HCT116 (cell line): ENCODE measurements around the gene CELF4. TPM values are rescaled to one million over a fixed set of nuclear protein-coding genes. Genes with fewer than 3 reads are reported as not detected.

ENCODE experiments used
- ATAC-seq: fragments of 200-7000 bp; cut with Tn5 transposase; 2 replicates; pipeline ENCODE4 v1.9.1; 2020; ENCODE audit warnings: mild to moderate bottlenecking, moderate library complexity
- BruUV-seq: library from RNA; stranded (reverse); fragments of 400-500 nt; replicated peaks from 2 replicates; lab custom pipeline; 2021; lab: Mats Ljungman, UMichigan
- CTCF ChIA-PET: fragments of 300-600 bp; sonication (Branson Sonifier 250); formaldehyde crosslinking; loops from one replicate; lab custom pipeline; 2021; ENCODE audit warnings: antibody characterized with exemption; lab: Charles Lee
- POLR2A ChIA-PET: fragments of 300-600, 350-600 bp; sonication (Branson Sonifier 250); formaldehyde crosslinking; loops from one replicate; lab custom pipeline; 2021; ENCODE audit warnings: antibody characterized with exemption; lab: Charles Lee
- RAD21 ChIA-PET, 2 experiments: fragments of 300-600 bp; sonication (Branson Sonifier 250); formaldehyde crosslinking; loops; one replicate each; lab custom pipeline; 2023; ENCODE audit warnings: low total read pairs in 2 of 2; ENCODE audit not compliant: uncharacterized antibody in 2 of 2, unreplicated experiment in 2 of 2, low non-redundant PET in 1 of 2; lab: Charles Lee
- DNase-seq: peaks from one replicate; pipeline ENCODE4 v3.0.0-alpha.2; 2010; ENCODE audit warnings: low read depth, low spot score
- H2AFZ ChIP-seq: fragments of 200-600 bp; shearing (Covaris generic), sonication (generic); 2 replicates; pipeline ENCODE4 v1.6.1; 2017; ENCODE audit warnings: low read depth, mixed run types, mixed read lengths, antibody characterized with exemption, low read length; ENCODE audit not compliant: poor library complexity, severe bottlenecking
- H3K27ac ChIP-seq: 2 replicates; pipeline ENCODE4 v1.5.1; 2012; ENCODE audit warnings: low read depth, low read length
- H3K27me3 ChIP-seq: fragments of 200-600 bp; sonication (generic); 2 replicates; pipeline ENCODE4 v1.6.1; 2016; ENCODE audit warnings: mixed run types, low read length, mixed read lengths; ENCODE audit not compliant: insufficient read depth
- H3K36me3 ChIP-seq, 2 experiments: fragments of 200-500 bp in 1 of 2; fragments of 200-600 bp in 1 of 2; sonication (Bioruptor generic) in 1 of 2; sonication (generic) in 1 of 2; 2 replicates each; pipeline versions ENCODE4 v1.5.1 to v1.6.1; 2014 to 2016; ENCODE audit warnings: low read length in 2 of 2, inconsistent platforms in 1 of 2, mixed read lengths in 1 of 2, mixed run types in 1 of 2; ENCODE audit not compliant: insufficient read depth in 2 of 2, control insufficient read depth in 1 of 2
- H3K4me1 ChIP-seq, 2 experiments: fragments of 200-600 bp in 1 of 2; sonication (generic) in 1 of 2; 2 replicates each; pipeline versions ENCODE4 v1.5.1 to v1.6.1; 2012 to 2017; ENCODE audit warnings: low read length in 2 of 2, inconsistent platforms in 1 of 2, mild to moderate bottlenecking in 1 of 2, mixed read lengths in 1 of 2, mixed run types in 1 of 2, moderate library complexity in 1 of 2; ENCODE audit not compliant: insufficient read depth in 2 of 2, control insufficient read depth in 1 of 2
- H3K4me2 ChIP-seq: fragments of 200-600 bp; sonication (generic); 2 replicates; pipeline ENCODE4 v1.6.1; 2017; ENCODE audit warnings: mixed run types, low read length, mixed read lengths
- H3K4me3 ChIP-seq, 2 experiments: fragments of 200-600 bp in 1 of 2; sonication (generic) in 1 of 2; replicated peaks in 1 of 2; 2 replicates each; pipeline ENCODE4 v1.5.1; 2011 to 2016; ENCODE audit warnings: low read length in 2 of 2, control low read depth in 1 of 2, low read depth in 1 of 2, mild to moderate bottlenecking in 1 of 2, mixed read lengths in 1 of 2, mixed run types in 1 of 2
- H3K79me2 ChIP-seq: fragments of 200-600 bp; sonication (generic); 2 replicates; pipeline ENCODE4 v1.6.1; 2017; ENCODE audit warnings: mild to moderate bottlenecking, mixed run types, low read length, moderate library complexity, mixed read lengths; ENCODE audit not compliant: insufficient read depth
- H3K9ac ChIP-seq: fragments of 200-600 bp; sonication (generic); 2 replicates; pipeline ENCODE4 v1.6.1; 2016; ENCODE audit warnings: low read length, mixed read lengths
- H3K9me2 ChIP-seq: fragments of 200-600 bp; sonication (generic), shearing (Covaris generic); 2 replicates; pipeline ENCODE4 v1.6.1; 2017; ENCODE audit warnings: mixed run types, mild to moderate bottlenecking, moderate library complexity; ENCODE audit not compliant: insufficient read depth
- H3K9me3 ChIP-seq, 2 experiments: fragments of 200-500 bp in 1 of 2; fragments of 200-600 bp in 1 of 2; sonication (Bioruptor generic) in 1 of 2; sonication (generic) in 1 of 2; 2 replicates each; pipeline ENCODE4 v1.6.1; 2014 to 2017; ENCODE audit warnings: low read length in 2 of 2, mixed read lengths in 2 of 2, inconsistent platforms in 1 of 2, low read depth in 1 of 2, mild to moderate bottlenecking in 1 of 2, mixed run types in 1 of 2, moderate library complexity in 1 of 2; ENCODE audit not compliant: control insufficient read depth in 1 of 2, insufficient read depth in 1 of 2
- H4K20me1 ChIP-seq: fragments of 200-600 bp; sonication (generic), shearing (Covaris generic); 2 replicates; pipeline ENCODE4 v1.6.1; 2017; ENCODE audit warnings: mixed run types, mild to moderate bottlenecking, moderate library complexity; ENCODE audit not compliant: insufficient read depth
- CBX3 ChIP-seq: IDR thresholded peaks from 2 replicates; pipeline ENCODE4 v1.6.1; 2012; ENCODE audit warnings: low read depth
- CEBPB ChIP-seq: IDR thresholded peaks from 2 replicates; pipeline ENCODE4 v1.6.1; 2012; ENCODE audit warnings: low read depth
- EGR1 ChIP-seq: IDR thresholded peaks from 2 replicates; pipeline ENCODE4 v1.6.1; 2012; ENCODE audit warnings: low read depth
- ELF1 ChIP-seq: IDR thresholded peaks from 2 replicates; pipeline ENCODE4 v1.6.1; 2012; ENCODE audit warnings: low read depth, borderline replicate concordance
- EZH2 ChIP-seq: fragments of 200-600 bp; sonication (generic); IDR thresholded peaks from 2 replicates; pipeline ENCODE4 v1.6.1; 2017; ENCODE audit warnings: antibody characterized with exemption, mixed run types
- EZH2phosphoT487 ChIP-seq: fragments of 200-600 bp; IDR thresholded peaks from 2 replicates; pipeline ENCODE4 v1.6.1; 2018; ENCODE audit warnings: antibody characterized with exemption, borderline replicate concordance
- FOSL1 ChIP-seq: IDR thresholded peaks from 2 replicates; pipeline ENCODE4 v1.6.1; 2012; ENCODE audit warnings: low read depth
- JUND ChIP-seq: IDR thresholded peaks from 2 replicates; pipeline ENCODE4 v1.6.1; 2012
- POLR2A ChIP-seq: IDR thresholded peaks from 2 replicates; pipeline ENCODE4 v1.7.0; 2011; ENCODE audit warnings: borderline replicate concordance; ENCODE audit not compliant: insufficient read depth, insufficient read length; ENCODE audit errors: extremely low read depth
- POLR2AphosphoS5 ChIP-seq: IDR thresholded peaks from 2 replicates; pipeline ENCODE4 v1.6.1; 2011; ENCODE audit warnings: mild to moderate bottlenecking, low read depth, low read length, moderate library complexity
- RAD21 ChIP-seq: IDR thresholded peaks from 2 replicates; pipeline ENCODE4 v1.6.1; 2012; ENCODE audit warnings: low read depth, mild to moderate bottlenecking
- SIN3A ChIP-seq: IDR thresholded peaks from 2 replicates; pipeline ENCODE4 v1.6.1; 2012; ENCODE audit warnings: low read depth
- SP1 ChIP-seq: IDR thresholded peaks from 2 replicates; pipeline ENCODE4 v1.6.1; 2012; ENCODE audit warnings: low read depth
- SRF ChIP-seq: IDR thresholded peaks from 2 replicates; pipeline ENCODE4 v1.6.1; 2012; ENCODE audit warnings: low read depth
- TCF7L2 ChIP-seq: IDR thresholded peaks from 2 replicates; pipeline ENCODE4 v1.7.0; 2011; ENCODE audit warnings: borderline replicate concordance, inconsistent platforms; ENCODE audit not compliant: insufficient read depth, insufficient read length; ENCODE audit errors: extremely low read depth
- ZFX ChIP-seq: fragments of 450-650 bp; IDR thresholded peaks from 2 replicates; pipeline ENCODE4 v1.6.1; 2017
- ZNF274 ChIP-seq: fragments of 200-500 bp; sonication (Bioruptor generic); IDR thresholded peaks from 2 replicates; pipeline ENCODE4 v1.6.1; 2014; ENCODE audit warnings: mild to moderate bottlenecking, low read depth, low read length, inconsistent platforms
- intact Hi-C: fragments of 100-400 bp; cut with micrococcal nuclease; formaldehyde crosslinking; loops from 2 replicates; pipeline ENCODE4 v1.10.0; 2022
- total RNA-seq: library from RNA; stranded (reverse); gene quantifications from one replicate; pipeline ENCODE4 v1.2.1, GENCODE V29; 2021; ENCODE audit not compliant: unreplicated experiment
- TF ChIP-seq, protein P1 (sequence below): IDR thresholded peaks from 2 replicates; pipeline ENCODE4 v1.6.1; 2012
- TF ChIP-seq, protein P2 (sequence below): IDR thresholded peaks from 2 replicates; pipeline ENCODE4 v1.6.1; 2011; ENCODE audit warnings: mild to moderate bottlenecking, low read length, moderate library complexity; ENCODE audit not compliant: insufficient replicate concordance; ENCODE audit errors: extremely low read depth
- TF ChIP-seq, protein P3 (sequence below): IDR thresholded peaks from 2 replicates; pipeline ENCODE4 v1.6.1; 2012; ENCODE audit warnings: low read depth

Gene CELF4
- total RNA-seq, 1 experiment from 2014 or later = not detected

DNA sequence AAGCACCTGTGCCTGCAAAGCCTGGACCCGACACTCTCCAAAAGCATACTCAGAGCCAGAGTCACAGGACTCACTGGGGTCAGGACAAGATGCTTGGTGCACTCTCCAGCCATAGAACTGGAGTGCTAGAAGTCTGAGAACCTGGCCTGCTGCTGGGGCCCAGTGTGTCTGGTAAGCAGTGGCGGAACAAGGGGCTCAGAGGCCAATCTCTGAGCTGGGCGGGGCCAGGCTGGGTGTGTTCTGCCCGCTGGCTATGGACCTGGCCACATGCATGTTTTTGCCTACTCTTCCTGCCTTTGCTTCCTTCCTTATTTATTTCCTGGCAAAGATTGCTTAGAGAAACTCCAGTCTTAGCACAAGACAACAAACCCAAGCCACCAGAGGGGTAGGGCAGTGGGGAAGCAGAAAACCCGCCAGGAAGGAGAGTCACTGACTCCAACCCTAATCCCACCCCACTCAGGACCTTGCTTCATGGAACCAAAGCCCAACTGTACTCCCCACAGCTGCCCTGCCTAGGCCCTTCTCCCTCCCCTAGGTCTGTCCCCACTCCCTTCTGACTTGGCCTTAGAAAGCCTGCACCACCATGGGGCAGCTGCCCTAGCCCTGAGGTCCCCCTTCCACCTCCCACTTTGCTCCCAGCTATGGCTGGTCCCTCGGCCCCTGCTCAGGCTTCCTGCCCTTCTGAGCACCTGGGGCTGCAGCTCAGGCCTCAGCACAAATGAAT lies 315.5 kb downstream of the CELF4 start:
- ChIA-PET POLR2A (no interaction called here), CTCF (no interaction called here), RAD21 (no interaction called here)
- no peaks in the 10 kb centered on the region; a peak in 1 of 4 replicates for H3K4me1 ChIP-seq
- BruUV-seq = no TSS peak
- no peaks in the 10 kb centered on the region for H4K20me1 ChIP-seq
- H3K9me2 ChIP-seq = no peaks in the 10 kb centered on the region
- H3K27ac ChIP-seq = no peak overlapping the region
- no peaks in the 10 kb centered on the region for H3K36me3 ChIP-seq
- intact Hi-C loops = no loop called here
- ATAC-seq = no peak
- no peaks in the 10 kb centered on the region for H3K79me2 ChIP-seq
- H3K9me3 ChIP-seq = no peaks in the 10 kb centered on the region
- DNase-seq = no peak
- no peak overlapping the region for H2AFZ ChIP-seq
- no peak overlapping the region for H3K4me3 ChIP-seq
- no peak overlapping the region for H3K9ac ChIP-seq
- H3K4me2 ChIP-seq = no peak overlapping the region
- TF ChIP-seq, protein P1, sequence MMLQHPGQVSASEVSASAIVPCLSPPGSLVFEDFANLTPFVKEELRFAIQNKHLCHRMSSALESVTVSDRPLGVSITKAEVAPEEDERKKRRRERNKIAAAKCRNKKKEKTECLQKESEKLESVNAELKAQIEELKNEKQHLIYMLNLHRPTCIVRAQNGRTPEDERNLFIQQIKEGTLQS = no peak
- TF ChIP-seq EZH2 = no peak
- TF ChIP-seq, protein P2, sequence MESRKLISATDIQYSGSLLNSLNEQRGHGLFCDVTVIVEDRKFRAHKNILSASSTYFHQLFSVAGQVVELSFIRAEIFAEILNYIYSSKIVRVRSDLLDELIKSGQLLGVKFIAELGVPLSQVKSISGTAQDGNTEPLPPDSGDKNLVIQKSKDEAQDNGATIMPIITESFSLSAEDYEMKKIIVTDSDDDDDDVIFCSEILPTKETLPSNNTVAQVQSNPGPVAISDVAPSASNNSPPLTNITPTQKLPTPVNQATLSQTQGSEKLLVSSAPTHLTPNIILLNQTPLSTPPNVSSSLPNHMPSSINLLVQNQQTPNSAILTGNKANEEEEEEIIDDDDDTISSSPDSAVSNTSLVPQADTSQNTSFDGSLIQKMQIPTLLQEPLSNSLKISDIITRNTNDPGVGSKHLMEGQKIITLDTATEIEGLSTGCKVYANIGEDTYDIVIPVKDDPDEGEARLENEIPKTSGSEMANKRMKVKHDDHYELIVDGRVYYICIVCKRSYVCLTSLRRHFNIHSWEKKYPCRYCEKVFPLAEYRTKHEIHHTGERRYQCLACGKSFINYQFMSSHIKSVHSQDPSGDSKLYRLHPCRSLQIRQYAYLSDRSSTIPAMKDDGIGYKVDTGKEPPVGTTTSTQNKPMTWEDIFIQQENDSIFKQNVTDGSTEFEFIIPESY = no peak
- no peak for TF ChIP-seq TCF7L2
- TF ChIP-seq RAD21 = no peak
- TF ChIP-seq POLR2A = no peak
- TF ChIP-seq SIN3A = no peak
- no peak for TF ChIP-seq SP1
- no peak for TF ChIP-seq CBX3
- TF ChIP-seq, protein P3, sequence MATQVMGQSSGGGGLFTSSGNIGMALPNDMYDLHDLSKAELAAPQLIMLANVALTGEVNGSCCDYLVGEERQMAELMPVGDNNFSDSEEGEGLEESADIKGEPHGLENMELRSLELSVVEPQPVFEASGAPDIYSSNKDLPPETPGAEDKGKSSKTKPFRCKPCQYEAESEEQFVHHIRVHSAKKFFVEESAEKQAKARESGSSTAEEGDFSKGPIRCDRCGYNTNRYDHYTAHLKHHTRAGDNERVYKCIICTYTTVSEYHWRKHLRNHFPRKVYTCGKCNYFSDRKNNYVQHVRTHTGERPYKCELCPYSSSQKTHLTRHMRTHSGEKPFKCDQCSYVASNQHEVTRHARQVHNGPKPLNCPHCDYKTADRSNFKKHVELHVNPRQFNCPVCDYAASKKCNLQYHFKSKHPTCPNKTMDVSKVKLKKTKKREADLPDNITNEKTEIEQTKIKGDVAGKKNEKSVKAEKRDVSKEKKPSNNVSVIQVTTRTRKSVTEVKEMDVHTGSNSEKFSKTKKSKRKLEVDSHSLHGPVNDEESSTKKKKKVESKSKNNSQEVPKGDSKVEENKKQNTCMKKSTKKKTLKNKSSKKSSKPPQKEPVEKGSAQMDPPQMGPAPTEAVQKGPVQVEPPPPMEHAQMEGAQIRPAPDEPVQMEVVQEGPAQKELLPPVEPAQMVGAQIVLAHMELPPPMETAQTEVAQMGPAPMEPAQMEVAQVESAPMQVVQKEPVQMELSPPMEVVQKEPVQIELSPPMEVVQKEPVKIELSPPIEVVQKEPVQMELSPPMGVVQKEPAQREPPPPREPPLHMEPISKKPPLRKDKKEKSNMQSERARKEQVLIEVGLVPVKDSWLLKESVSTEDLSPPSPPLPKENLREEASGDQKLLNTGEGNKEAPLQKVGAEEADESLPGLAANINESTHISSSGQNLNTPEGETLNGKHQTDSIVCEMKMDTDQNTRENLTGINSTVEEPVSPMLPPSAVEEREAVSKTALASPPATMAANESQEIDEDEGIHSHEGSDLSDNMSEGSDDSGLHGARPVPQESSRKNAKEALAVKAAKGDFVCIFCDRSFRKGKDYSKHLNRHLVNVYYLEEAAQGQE = no peak
- no peak for TF ChIP-seq POLR2AphosphoS5
- TF ChIP-seq ZFX = no peak
- TF ChIP-seq ZNF274 = no peak
- TF ChIP-seq EZH2phosphoT487 = no peak
- TF ChIP-seq JUND = no peak
- TF ChIP-seq FOSL1 = no peak
- TF ChIP-seq CEBPB = no peak
- TF ChIP-seq ELF1 = no peak
- TF ChIP-seq EGR1 = no peak
- TF ChIP-seq SRF = no peak
- no peaks in the 10 kb centered on the region for H3K27me3 ChIP-seq
